Measurements from ENCODE around the gene MYADM.
"Not testable (repeated sequence)": the region's sequence is repeated elsewhere in the genome, so short reads cannot be mapped to it uniquely, and the experiment has no call there.

The MYADM gene

GRCh38 chr19:53868892-53869804 lies 1.5 kb downstream of the MYADM start:
- H3K14ac ChIP-seq (ENCODE audit: low read length): peak overlapping the region; percentile 83
- no CpG with 5 or more reads among the region's 75 CpGs for WGBS (ENCODE audit: extremely low coverage, insufficient coverage, insufficient read length)
- peak overlapping the region; percentile 84 for H4K91ac ChIP-seq (ENCODE audit: low read depth, low read length)

GRCh38 chr19:53869805-53870484 lies 2.3 kb downstream of the MYADM start:
- not testable (repeated sequence) for H4K12ac ChIP-seq (ENCODE audit: low read depth, low read length); H3K9me3 ChIP-seq (ENCODE audit: insufficient read depth, low read depth, low read length); H3K23ac ChIP-seq (ENCODE audit: low read length); H2AK5ac ChIP-seq (ENCODE audit: low read length); H2BK120ac ChIP-seq (ENCODE audit: insufficient read depth, low read length, poor library complexity); DNase-seq; H2BK12ac ChIP-seq (ENCODE audit: low read length); H2AFZ ChIP-seq (ENCODE audit: insufficient read depth, low read length, poor library complexity); H3K27me3 ChIP-seq (ENCODE audit: insufficient read depth, low read length)
- Histone ChIP-seq H3K9ac (ENCODE audit: low read length) (peak overlapping the region; percentile 57), H3K27ac (ENCODE audit: low read depth, low read length) (peak overlapping the region; percentile 5), H3K4ac (ENCODE audit: low read depth, low read length) (peak overlapping the region; percentile 92), H3K79me1 (ENCODE audit: low read length) (peaks cover 26% of the 10 kb centered on the region), H3K79me2 (ENCODE audit: control insufficient read depth, insufficient read depth, low read length, poor library complexity) (peaks cover 22% of the 10 kb centered on the region), H4K8ac (ENCODE audit: low read depth, low read length) (peak overlapping the region; percentile 52), H3K14ac (ENCODE audit: low read length) (peak overlapping the region; percentile 36), H3K4me3 (ENCODE audit: low read depth, low read length) (peak overlapping the region; percentile 92), H3K18ac (ENCODE audit: low read length) (peak overlapping the region; percentile 76), H3K4me1 (ENCODE audit: control insufficient read depth in 1 of 2, insufficient read depth in 2 of 2, low read length in 2 of 2) (peaks cover 12 to 15% of the 10 kb centered on the region in 2 experiments), H2BK5ac (ENCODE audit: low read depth, low read length, poor library complexity) (peak overlapping the region; percentile 36), H4K91ac (ENCODE audit: low read depth, low read length) (peak overlapping the region; percentile 52), H3K36me3 (ENCODE audit: control insufficient read depth in 1 of 2, insufficient read depth in 2 of 2, low read length in 2 of 2) (peaks cover 37 to 40% of the 10 kb centered on the region in 2 experiments), H3K4me2 (ENCODE audit: low read length) (peak overlapping the region; percentile 59)
- WGBS (ENCODE audit: extremely low coverage, insufficient coverage, insufficient read length): no CpG with 5 or more reads among the region's 24 CpGs

More at GRCh38 chr19:53868892-53869804, 1.5 kb downstream of the MYADM start:
- Histone ChIP-seq H3K4me3 (ENCODE audit: low read depth, low read length) (peak overlapping the region; percentile 92), H4K12ac (ENCODE audit: low read depth, low read length) (peak overlapping the region; percentile 67), H3K18ac (ENCODE audit: low read length) (peak overlapping the region; percentile 76), H3K4me2 (ENCODE audit: low read length) (peak overlapping the region; percentile 59), H2BK120ac (ENCODE audit: insufficient read depth, low read length, poor library complexity) (peak overlapping the region; percentile 88), H3K4ac (ENCODE audit: low read depth, low read length) (peak overlapping the region; percentile 92), H3K79me2 (ENCODE audit: control insufficient read depth, insufficient read depth, low read length, poor library complexity) (peaks cover 22% of the 10 kb centered on the region), H2BK12ac (ENCODE audit: low read length) (peak overlapping the region; percentile 2), H3K9me3 (ENCODE audit: insufficient read depth, low read depth, low read length) (peaks cover 6% of the 10 kb centered on the region), H4K8ac (ENCODE audit: low read depth, low read length) (peak overlapping the region; percentile 76), H3K23ac (ENCODE audit: low read length) (no peak overlapping the region), H2AFZ (ENCODE audit: insufficient read depth, low read length, poor library complexity) (peak overlapping the region; percentile 32), H2BK5ac (ENCODE audit: low read depth, low read length, poor library complexity) (peak overlapping the region; percentile 88), H3K36me3 (ENCODE audit: control insufficient read depth in 1 of 2, insufficient read depth in 2 of 2, low read length in 2 of 2) (peaks cover 30 to 34% of the 10 kb centered on the region in 2 experiments), H3K27ac (ENCODE audit: low read depth, low read length) (peak overlapping the region; percentile 85), H3K4me1 (ENCODE audit: control insufficient read depth in 1 of 2, insufficient read depth in 2 of 2, low read length in 2 of 2) (peaks cover 12 to 15% of the 10 kb centered on the region in 2 experiments), H3K9ac (ENCODE audit: low read length) (peak overlapping the region; percentile 73), H2AK5ac (ENCODE audit: low read length) (peak overlapping the region; percentile 36), H3K79me1 (ENCODE audit: low read length) (peaks cover 26% of the 10 kb centered on the region), H3K27me3 (ENCODE audit: insufficient read depth, low read length) (no peaks in the 10 kb centered on the region)
- DNase-seq: peak; percentile 88 to 89

GRCh38 chr19:53870485-53870844 lies 2.8 kb downstream of the MYADM start:
- Histone ChIP-seq H2BK120ac (ENCODE audit: insufficient read depth, low read length, poor library complexity) (no peak overlapping the region), H3K9ac (ENCODE audit: low read length) (peak overlapping the region; percentile 0)
- peak in 1 of 2 donors; percentile 30 for DNase-seq

GRCh38 chr19:53871454-53871853 lies 3.8 kb downstream of the MYADM start:
- Histone ChIP-seq H2BK12ac (ENCODE audit: low read length) (no peak overlapping the region), H3K23ac (ENCODE audit: low read length) (no peak overlapping the region), H4K91ac (ENCODE audit: low read depth, low read length) (no peak overlapping the region), H2BK120ac (ENCODE audit: insufficient read depth, low read length, poor library complexity) (no peak overlapping the region), H3K18ac (ENCODE audit: low read length) (peak overlapping the region; percentile 20), H2BK5ac (ENCODE audit: low read depth, low read length, poor library complexity) (no peak overlapping the region), H3K4me1 (ENCODE audit: control insufficient read depth in 1 of 2, insufficient read depth in 2 of 2, low read length in 2 of 2) (peaks cover 3 to 8% of the 10 kb centered on the region in 2 experiments), H2AFZ (ENCODE audit: insufficient read depth, low read length, poor library complexity) (no peak overlapping the region), H3K9me3 (ENCODE audit: insufficient read depth, low read depth, low read length) (peaks cover 4% of the 10 kb centered on the region), H3K79me2 (ENCODE audit: control insufficient read depth, insufficient read depth, low read length, poor library complexity) (peaks cover 20% of the 10 kb centered on the region), H3K4ac (ENCODE audit: low read depth, low read length) (peak overlapping the region; percentile 77), H4K8ac (ENCODE audit: low read depth, low read length) (no peak overlapping the region), H3K9ac (ENCODE audit: low read length) (no peak overlapping the region), H3K36me3 (ENCODE audit: control insufficient read depth in 1 of 2, insufficient read depth in 2 of 2, low read length in 2 of 2) (peaks cover 47 to 51% of the 10 kb centered on the region in 2 experiments), H4K12ac (ENCODE audit: low read depth, low read length) (no peak overlapping the region), H3K4me3 (ENCODE audit: low read depth, low read length) (no peak overlapping the region), H3K4me2 (ENCODE audit: low read length) (no peak overlapping the region), H3K79me1 (ENCODE audit: low read length) (peaks cover 18% of the 10 kb centered on the region), H3K27ac (ENCODE audit: low read depth, low read length) (no peak overlapping the region), H2AK5ac (ENCODE audit: low read length) (no peak overlapping the region), H3K27me3 (ENCODE audit: insufficient read depth, low read length) (no peaks in the 10 kb centered on the region), H3K14ac (ENCODE audit: low read length) (no peak overlapping the region)
- WGBS (ENCODE audit: extremely low coverage, insufficient coverage, insufficient read length): no CpG with 5 or more reads among the region's 7 CpGs
- peak in 1 of 2 donors; percentile 26 for DNase-seq

More at GRCh38 chr19:53870485-53870844, 2.8 kb downstream of the MYADM start:
- H3K4me2 ChIP-seq (ENCODE audit: low read length): peak overlapping the region; percentile 4
- no peak overlapping the region for H4K12ac ChIP-seq (ENCODE audit: low read depth, low read length)
- no peaks in the 10 kb centered on the region for H3K27me3 ChIP-seq (ENCODE audit: insufficient read depth, low read length)
- no peak overlapping the region for H2BK12ac ChIP-seq (ENCODE audit: low read length)
- peaks cover 42 to 44% of the 10 kb centered on the region in 2 experiments for H3K36me3 ChIP-seq (ENCODE audit: control insufficient read depth in 1 of 2, insufficient read depth in 2 of 2, low read length in 2 of 2)
- no peak overlapping the region for H3K14ac ChIP-seq (ENCODE audit: low read length)
- peak overlapping the region; percentile 68 for H3K4ac ChIP-seq (ENCODE audit: low read depth, low read length)
- no peak overlapping the region for H2AK5ac ChIP-seq (ENCODE audit: low read length)
- H4K91ac ChIP-seq (ENCODE audit: low read depth, low read length): no peak overlapping the region
- peaks cover 10 to 15% of the 10 kb centered on the region in 2 experiments for H3K4me1 ChIP-seq (ENCODE audit: control insufficient read depth in 1 of 2, insufficient read depth in 2 of 2, low read length in 2 of 2)
- no peak overlapping the region for H3K27ac ChIP-seq (ENCODE audit: low read depth, low read length)
- no peak overlapping the region for H2AFZ ChIP-seq (ENCODE audit: insufficient read depth, low read length, poor library complexity)
- no peak overlapping the region for H4K8ac ChIP-seq (ENCODE audit: low read depth, low read length)
- H3K79me1 ChIP-seq (ENCODE audit: low read length): peaks cover 26% of the 10 kb centered on the region
- no peak overlapping the region for H3K23ac ChIP-seq (ENCODE audit: low read length)
- H2BK5ac ChIP-seq (ENCODE audit: low read depth, low read length, poor library complexity): no peak overlapping the region
- no CpG with 5 or more reads among the region's 5 CpGs for WGBS (ENCODE audit: extremely low coverage, insufficient coverage, insufficient read length)
- H3K18ac ChIP-seq (ENCODE audit: low read length): no peak overlapping the region
- H3K9me3 ChIP-seq (ENCODE audit: insufficient read depth, low read depth, low read length): peaks cover 6% of the 10 kb centered on the region
- no peak overlapping the region for H3K4me3 ChIP-seq (ENCODE audit: low read depth, low read length)
- H3K79me2 ChIP-seq (ENCODE audit: control insufficient read depth, insufficient read depth, low read length, poor library complexity): peaks cover 22% of the 10 kb centered on the region

Data from trophoblast cell (in vitro differentiated cells and primary cell).